Activated naive CD4-positive, alpha-beta T cell (primary cell): ENCODE data around the gene LAMA1.

ENCODE experiments used
- DNase-seq, 4 experiments: peaks; one replicate each; lab custom pipeline; 2025; lab: John Stamatoyannopoulos, UW

LAMA1 gene

DNA sequence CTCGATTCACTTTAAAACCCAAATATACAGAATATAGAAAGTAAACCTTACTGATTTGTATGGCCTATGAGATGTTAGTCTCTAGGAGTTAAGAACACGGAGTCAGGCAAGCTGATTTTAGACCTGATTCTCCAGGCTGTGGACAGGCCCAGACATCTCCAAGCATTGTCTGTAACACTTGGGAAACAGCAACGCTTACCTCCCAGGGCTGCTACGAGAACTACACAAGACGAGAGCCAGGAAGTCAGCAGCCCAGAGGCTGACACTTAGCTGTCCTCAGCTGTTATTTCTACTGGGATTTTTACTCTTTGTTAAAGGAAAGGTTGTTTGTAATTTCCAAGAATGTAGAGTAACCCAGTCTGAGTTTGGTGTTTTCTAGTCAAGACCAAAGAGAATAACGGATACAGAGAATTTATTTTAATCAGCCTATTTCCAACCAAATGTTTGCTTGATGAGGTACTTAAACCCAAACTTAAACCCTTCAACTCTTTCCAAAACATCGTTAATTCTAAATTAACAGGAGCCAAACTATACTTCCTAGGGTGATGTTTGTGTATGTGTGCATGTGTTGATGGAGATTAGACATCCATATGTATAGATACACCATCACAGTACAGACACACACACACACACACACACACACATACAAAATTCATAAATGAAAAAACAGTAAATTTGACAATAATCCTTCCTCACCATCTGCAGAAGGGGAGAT, 123.4 kb downstream of the LAMA1 start:
- DNase-seq, result no peak

GRCh38 chr18:6992761-6993160, 124.8 kb downstream of the LAMA1 start:
- DNase-seq, result no peak

DNA sequence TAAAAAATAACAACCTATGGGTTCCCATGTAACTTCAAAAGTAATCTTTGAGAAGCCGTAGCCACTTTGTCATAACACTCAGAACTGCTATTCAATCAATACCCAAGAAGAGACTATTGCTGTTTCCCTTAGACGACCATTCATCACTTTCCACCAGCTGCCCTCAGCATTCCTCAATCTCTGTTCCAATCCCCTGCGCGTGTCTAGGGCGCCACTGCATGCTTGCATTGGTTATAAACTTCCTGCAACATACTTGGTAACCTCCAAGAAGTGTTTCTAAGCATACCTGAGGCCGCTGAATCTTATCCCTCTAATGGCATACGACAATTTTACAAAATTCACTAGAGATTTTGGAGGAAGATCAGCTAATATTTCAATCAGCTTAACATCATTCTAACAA, 134.2 kb downstream of the LAMA1 start:
- DNase-seq, result no peak

- DNase-seq, result no peak
Observed at GRCh38 chr18:6982398-6982797, 135.2 kb downstream of the LAMA1 start.

GRCh38 chr18:6980363-6980762, 137.2 kb downstream of the LAMA1 start:
- DNase-seq, result no peak

DNA sequence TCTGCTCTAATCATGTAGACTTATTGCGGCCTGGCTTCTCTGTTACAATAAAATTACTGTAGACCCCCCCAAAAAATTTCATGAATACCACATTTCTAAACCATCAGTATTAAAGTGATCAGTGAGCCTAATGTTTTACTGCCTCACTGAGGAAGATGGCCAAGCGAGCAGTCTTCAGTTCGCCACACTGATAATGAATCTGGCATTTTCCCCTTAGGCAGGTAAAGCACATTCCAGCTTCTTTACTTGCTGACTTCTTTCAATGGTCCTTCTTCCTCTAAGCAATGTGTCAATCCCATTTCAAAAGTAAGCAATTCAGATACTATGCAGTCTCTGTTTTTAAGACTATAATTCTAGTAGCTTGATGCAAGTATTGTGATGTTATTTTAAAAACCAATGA, 137.6 kb downstream of the LAMA1 start:
- DNase-seq, result no peak

- no peak for DNase-seq
Observed at GRCh38 chr18:6976935-6977334, 140.7 kb downstream of the LAMA1 start.

DNA sequence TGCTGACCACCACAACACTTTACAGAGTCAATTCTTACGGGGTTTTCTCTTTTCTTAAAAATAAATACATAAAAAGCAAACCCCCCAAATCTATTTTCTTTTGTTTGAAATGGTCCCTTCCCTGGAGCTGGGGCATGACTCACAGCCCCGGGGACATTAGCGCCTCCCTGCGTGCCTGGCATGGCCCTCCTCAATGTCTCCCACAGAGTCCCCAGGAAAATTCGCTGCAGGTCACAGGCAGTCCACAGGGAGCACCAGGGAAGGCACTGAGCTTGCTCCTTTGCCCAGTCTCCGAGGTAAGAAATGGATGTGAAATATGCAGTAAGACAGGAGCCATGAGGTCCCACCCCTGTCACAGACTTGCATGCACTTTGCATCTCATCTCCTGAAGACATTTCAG, 142.5 kb downstream of the LAMA1 start:
- DNase-seq, result no peak

DNA sequence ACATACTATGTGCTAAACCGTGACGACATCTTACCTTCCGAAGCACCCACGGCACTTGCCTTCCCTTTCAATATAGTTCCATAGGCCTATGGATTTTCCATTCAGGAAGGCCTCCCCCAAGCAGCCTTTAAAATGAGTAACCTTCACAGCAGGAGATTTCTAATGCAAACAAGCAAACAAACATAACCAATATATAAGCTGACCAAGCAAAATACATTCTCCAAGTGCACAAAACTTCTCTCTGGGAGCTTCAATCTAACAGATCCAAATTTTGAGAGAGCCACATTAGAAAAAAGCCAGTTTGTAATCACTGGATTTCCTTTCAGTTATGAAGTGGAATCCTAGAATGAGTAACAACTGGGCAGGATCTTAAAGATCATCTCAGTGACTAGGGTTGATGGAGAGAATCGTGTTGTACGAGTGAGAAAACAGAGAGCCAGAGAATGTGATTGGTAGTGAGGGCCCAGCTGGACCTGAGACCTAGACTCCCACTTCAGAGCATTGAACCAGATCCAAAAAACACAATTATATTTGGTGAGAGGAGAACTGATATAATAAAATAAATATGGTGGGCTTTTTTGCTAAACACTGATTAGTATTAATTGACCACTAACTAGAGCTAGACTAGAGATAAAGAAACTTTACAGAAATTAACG, 145.6 kb downstream of the LAMA1 start:
- DNase-seq, result no peak

GRCh38 chr18:6963452-6964097, 154.0 kb downstream of the LAMA1 start:
- DNase-seq, result no peak

- DNase-seq, result no peak
Observed at GRCh38 chr18:6962571-6963451, 154.8 kb downstream of the LAMA1 start.

DNA sequence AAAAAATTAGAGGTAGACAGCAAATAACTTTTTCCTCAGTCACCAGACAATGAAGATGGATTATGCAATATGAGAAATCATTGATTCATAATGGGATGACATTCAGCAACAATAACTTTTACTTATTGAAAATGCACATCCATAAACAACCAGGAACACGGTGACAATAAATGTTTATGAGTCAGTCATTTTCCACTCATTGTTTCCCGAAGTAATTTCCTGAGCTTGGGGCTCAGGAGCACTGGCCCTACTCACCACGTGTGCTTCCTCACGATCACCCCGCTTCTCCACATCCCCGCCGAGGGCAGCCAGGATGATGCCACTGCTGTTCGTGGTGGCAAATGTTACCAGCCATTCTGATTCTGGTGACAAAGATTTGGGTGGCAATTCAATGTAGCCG, 156.3 kb downstream of the LAMA1 start:
- DNase-seq, result no peak

GRCh38 chr18:6960656-6961055, 156.9 kb downstream of the LAMA1 start:
- no peak for DNase-seq

GRCh38 chr18:6960124-6960523, 157.5 kb downstream of the LAMA1 start:
- no peak for DNase-seq

- DNase-seq, result no peak
Observed at GRCh38 chr18:6959110-6959509, 158.5 kb downstream of the LAMA1 start.

DNA sequence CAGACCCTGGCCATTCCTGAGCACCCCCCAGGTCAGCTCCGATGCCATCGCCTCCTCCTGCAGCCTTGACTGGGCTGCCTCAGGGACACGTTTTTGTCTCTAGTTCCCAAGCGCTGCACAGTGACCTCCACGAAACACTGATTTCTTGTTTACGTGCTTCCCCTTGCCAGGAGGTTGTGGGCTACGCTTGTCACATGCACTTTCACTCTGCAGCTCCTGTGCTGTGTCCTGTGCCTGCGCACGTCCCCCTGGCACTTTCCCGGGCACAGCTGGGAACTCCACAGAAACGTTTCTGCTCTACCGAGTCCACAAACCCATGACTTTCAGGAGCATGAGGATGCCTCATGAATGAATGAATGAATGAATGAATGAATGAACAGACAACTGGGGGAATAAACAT, 160.6 kb downstream of the LAMA1 start:
- no peak for DNase-seq

- no peak for DNase-seq
Observed at GRCh38 chr18:6956495-6956894, 161.1 kb downstream of the LAMA1 start.

DNA sequence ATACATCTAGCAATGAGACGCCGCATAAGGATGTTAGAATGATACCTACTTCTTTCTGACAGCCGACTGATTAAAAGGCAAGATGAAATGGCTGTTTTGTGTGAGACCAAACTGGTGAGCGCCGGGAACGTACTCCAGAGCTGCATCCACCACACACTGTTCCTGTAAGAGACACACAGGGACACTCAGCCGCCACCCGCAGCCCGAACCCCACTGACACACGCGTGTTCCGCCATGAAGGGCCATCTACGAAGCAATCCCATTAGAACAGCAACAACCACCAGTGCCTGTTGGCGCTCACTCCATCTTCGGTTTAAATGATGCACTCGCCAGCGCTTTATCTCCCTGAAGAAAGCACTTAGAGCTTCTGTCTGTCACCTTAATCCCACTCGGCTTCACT, 162.3 kb downstream of the LAMA1 start:
- no peak for DNase-seq

GRCh38 chr18:6954501-6954900, 163.1 kb downstream of the LAMA1 start:
- DNase-seq, result no peak

- no peak for DNase-seq
Observed at GRCh38 chr18:6951336-6952090, 166.1 kb downstream of the LAMA1 start.

GRCh38 chr18:6950641-6951040, 167.0 kb downstream of the LAMA1 start:
- DNase-seq, result no peak
